Measurements from ENCODE around the gene LTBP3.

LTBP3 gene

DNA sequence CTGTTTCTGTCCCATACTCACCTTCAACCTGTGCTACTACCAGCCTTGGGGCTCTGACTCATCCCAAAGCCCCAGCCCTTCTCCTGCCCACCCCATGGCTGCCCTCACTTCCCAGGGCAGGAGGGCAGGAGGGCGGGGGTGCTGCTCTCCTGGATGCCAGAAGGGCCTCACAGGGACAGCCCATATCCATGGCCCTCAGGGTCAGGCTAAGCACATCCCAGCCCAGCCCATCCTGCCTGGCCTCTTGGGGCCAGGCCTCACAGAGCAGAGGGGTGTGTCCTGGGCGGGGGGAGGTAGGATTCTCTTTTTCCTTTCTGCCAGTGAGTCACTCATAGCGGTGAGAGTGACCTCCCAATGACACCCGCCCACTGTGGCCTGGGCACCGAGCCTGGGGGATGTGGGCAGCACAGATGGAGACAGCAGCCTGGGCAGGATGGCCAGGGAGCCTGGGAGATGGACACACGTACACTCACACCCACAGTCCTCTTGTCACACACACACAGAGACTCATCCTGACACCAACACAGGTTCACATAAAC lies 2.4 kb downstream of the LTBP3 start:
- peak in 1 of 56 donors; percentile 15 for DNase-seq

DNA sequence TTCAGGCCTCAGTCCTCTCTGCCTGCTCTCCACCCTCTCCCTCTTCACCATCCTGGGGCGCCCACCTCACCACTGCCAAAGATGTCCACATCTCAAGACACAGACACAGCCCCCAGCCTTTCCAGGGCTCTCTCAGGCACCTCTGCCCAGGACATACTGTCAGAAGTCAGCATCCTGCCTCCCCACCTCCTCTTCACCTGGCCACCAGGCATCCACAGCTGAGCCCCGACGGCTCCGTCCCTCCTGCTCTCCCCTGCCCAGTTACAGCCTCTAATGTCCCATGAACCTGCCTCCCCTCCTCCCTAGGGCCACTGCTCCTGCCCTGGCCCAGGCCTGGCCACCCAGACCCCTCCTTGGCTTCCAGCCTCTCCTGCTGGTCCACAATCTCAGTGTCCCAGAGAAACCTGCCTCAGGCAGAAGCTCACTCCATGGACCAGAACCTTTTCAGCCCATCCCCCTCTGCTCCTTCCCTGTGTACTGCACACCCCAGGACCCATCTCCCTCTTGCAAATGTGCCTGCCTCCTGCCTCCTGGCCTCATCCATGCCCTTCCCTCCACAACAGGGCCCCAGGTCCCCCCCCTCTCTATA lies 3.2 kb downstream of the LTBP3 start:
- no peak for DNase-seq

DNA sequence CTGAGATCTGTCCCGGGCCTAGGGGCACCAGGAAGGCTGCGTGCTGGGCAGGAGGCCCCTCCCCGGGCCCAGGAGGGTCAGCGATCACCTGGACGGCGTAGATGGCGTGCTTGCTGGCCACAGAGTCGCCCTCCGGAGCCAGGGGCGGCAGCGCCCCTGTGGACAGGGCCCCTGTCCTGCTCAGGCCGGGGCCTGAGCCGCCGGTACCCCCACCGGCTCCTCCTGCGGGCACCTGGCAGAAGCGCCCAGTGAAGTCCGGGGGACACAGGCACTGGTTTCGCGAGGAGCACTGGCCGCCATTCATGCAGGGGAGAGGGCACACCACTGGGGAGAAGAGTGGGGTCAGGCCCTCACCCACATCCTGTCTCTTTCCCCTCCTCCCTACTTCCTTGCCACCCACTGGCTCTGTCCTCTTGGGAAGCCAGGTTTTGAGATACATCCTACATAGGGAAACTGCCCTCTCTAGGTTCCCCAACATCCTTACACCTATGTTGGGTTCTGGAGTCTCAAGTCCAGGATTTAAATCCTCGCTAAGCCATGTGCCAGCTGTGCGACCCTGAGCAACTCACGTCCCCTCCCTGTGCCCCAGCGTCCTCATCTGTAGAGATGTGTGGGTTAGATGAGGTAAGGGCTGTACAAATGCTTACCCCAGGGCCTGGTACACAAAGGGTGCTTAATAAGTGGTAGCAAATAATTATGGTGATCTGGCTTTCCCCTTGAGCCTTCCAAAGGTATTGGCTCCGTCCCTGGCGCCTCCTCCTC lies 3.9 kb downstream of the LTBP3 start:
- DNase-seq = no peak

DNA sequence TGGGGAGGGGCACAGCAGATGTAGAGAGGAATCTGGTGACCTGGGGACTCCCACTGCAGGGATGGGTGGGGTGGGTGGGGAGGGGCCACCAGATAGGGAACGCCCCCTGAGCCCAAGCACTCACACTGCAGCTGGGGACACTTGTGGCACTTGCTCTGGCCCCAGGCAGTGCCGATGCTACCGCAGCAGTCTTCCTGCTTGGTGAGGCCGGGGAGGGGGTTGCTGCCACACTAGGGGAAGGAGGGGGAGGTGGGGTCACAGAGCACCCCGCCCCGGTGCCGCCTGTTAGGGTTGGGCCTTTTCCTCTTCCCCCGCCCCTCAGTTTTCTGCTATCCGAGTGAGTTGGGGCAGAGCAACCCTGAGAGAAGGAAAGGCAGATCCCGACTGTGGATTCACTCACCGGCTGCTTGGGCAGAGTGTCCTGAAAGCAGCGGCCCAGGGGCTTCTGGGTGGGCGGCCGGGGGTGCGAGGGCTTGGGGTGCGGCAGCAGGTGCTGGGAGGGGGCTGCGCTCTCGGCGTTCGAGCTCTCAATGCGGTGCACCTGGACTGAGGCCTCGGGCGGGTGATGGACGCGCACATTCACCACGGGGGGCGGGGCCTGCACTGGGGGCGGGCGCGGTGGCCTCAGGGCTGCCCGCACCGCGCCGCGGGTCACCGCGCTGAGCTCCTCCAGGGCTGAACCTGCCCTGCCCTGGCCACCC lies 4.7 kb downstream of the LTBP3 start:
- no peak for DNase-seq

DNA sequence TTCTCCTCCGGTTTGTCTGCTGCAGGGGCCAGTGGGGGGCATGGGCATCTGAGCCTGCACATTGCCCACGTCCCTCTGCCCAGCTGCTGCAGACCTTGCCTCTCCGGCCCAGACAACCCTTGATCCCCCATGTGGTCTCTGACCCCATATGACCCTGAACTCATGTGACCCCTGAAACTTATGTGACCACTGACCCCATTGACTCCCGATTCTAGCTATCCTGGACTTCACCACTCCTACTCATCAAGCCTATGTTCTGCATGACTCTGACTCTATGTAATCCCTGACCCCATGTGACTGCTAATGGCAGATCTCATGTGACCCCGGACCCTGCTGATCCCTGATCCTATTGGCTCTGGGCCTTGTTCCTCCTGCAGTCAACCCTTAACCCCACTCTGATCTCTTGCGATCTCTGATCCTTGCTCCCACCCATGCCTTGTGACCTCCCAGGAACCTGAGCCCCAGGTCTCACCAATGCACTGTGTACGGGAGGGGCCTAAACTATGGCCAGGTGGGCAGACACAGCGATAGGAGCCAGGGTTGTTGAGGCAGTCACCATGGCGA lies 5.7 kb downstream of the LTBP3 start:
- DNase-seq = no peak

DNA sequence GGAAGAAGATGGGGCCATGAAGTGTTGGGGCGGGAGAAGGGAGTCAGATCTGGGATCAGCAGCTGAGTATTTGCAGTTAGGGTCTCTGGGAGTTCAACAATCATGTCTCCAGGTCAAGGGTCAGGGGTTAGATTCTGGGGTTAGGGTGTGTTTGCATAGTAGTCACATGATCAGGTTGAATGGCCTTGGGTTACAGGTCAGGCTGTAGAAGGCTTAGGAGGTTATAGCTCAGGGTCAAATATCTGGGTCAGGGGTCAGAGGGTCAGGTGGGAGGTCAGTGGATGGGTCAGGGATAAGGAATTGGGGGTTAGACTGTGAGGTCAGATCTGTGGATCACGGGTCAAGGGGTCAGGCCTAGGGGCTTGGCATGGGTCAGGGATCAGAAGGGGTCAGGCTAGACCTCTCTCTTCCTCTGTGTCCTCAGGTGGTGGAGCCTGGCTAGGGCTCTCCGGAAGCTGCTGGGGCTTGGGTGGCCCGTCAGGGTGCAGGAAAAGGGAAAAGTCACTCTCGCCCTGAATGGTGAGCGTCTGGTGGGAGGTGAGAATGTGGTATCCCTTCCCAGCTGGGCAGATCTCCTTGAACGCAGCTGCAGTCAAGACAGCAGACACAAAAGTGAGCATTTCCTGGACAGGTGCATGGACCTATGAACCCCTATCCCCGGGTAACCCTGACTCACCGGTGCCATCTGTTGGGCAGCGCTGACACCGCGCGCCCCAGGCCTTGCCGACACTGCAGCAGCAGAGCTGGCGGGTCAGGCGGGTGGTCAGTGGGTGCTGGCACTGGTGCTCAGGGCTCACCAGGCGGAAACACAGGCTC lies 6.4 kb downstream of the LTBP3 start:
- DNase-seq = peak in 4 of 56 donors; percentile 20 to 43 (median 28)

DNA sequence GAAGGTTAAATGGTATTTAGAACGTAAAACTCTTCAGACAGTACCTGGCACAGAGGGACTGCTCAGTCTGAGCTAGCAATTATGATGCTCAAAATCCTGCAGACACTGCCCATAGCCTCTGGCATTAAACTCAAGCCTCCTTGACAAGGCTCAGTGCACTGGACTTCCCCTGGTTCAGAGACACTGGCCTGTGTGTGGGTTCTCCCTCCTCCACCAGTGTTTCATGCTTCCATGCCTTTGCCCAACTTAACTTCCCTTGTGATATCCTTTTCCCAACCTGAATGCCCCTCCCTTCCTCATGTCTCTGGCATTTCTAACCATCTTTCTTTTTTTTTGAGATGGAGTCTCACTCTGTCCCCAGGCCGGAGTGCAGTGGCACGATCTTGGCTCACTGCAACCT lies 9.1 kb downstream of the LTBP3 start:
- DNase-seq = no peak

DNA sequence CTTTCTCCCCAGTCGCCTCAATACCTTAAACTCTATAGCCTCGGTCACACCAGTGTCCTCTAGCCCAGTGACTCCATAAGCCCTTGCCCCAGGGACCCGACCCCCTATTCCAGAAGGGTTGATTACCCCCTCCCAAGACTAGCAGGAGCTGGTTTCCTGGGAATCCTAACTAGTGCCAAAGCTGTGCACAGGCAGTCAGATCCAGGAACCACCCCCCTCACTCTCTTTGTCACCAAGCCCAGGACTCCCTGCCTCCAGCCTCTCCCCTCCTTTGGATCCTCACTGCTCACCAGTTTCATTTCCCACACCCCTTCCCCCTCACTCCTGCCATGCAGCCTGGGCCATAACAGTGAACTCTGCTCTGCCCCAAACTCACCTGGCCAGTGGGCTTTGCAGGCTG lies 9.8 kb downstream of the LTBP3 start:
- DNase-seq = peak in 5 of 56 donors; percentile 12 to 31 (median 16)

DNA sequence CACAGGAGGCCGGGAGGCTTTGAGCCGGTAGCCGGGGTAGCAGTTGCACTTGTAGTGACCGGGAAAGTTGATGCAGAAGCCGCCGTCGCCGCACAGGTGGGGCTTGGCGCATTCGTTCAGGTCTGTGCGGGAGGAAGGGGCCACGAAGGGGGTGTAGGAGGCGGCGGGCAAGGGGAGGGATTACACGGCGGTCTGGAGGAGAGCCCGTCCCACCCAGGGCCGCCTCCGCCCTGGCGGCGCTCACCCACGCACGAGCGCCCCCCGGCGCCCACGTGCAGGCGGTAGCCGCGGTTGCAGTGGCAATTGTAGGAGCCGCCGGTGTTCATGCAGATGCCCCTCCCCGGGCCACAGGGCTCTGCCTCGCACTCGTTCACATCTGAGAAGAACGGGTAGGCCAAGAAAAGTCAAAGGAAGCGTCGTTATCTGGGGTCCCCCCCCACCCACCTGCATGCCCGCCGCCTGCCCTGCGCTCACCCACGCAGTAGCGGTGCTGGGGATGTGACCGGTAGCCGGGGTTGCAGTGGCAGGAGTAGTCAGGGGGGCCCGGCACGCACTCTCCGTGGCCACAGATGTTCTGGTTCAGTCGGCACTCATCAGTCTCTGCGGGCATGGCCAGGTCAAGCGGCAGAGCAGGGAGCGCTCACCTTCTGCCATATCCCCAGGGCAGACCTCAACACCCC lies 10.6 kb downstream of the LTBP3 start:
- no peak for DNase-seq

DNA sequence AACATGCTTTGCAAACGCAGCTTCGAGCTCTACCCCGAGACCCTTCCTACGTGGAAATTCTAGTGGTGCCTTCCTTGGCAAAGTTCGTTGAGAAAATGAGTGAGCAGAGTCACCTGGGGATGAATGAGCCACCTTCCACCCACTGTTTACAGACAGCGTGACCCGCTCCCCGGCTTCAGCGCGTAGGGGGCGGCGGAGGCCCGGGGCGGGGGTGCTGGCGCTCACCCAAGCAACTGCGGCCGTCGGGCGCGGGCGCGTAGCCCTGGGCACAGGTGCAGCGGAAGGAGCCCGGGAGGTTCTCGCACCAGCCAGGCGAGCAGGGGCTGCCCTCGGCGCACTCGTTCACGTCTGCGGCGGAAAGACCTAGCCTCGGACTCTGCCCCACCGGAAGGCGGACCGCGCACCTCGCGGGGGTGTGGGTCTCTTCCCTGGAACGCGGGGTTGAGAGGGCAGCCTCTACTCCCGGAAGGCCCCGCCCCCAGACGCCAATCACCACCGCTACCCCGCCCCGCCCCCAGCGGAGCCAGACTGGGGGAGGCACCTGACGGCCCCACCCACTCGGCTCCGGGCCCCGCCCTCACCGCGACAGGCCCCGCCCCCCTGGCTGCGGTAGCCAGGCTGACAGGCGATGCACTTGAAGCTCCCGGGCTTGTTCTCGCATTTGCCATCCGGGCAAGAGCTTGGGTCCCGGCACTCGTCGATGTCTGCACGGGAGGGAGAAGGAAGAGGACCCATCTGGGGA lies 11.8 kb downstream of the LTBP3 start:
- DNase-seq = peak in 19 of 56 donors; percentile 13 to 51 (median 33)

DNA sequence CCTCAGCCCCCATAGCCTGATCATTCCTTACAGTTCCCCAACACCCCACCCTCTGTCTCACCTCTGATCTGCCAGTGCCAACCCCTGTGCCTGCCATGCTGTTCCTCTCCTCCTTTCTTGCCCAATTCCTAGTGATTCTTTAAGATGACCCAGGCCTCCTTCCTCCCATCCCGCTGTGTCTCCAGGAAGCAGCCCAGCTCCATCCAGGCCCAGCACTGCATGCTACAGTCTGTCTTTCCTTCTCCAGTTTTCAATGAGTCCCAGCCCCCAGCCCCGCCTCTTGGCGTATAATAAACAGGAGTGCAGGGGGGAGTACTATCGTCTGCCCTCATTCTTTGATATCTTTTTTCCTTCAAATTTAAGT lies 12.3 kb downstream of the LTBP3 start:
- DNase-seq = no peak

DNA sequence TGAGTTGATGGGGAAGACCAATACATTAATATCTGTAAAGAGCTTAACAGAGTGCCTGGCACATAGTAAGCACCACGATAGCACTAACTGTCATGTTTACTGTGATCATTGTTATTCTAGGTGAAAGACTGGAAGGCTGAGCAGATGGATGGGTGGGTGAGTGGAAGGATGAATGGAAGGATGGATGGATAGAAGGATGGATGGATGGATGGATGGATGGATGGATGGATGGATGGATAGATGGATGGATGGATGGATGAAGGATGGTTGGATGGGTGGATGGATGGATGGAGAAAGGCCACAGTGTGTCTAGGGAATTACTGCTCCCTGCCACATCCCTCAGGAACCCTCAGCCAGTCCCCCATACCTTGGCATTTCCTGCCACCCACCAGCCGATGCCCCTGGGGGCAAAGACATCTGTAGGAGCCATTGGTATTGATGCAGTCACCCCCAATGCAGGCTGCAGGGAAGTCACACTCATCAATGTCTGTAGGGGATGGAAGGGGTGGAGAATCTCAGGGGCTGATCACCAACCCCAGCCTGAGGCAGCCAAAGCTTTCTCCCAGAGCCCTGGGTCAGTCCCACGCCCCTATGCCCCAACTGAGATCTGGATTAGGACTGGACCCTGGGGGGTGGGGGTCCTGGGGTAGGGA lies 15.3 kb downstream of the LTBP3 start:
- DNase-seq = no peak

DNA sequence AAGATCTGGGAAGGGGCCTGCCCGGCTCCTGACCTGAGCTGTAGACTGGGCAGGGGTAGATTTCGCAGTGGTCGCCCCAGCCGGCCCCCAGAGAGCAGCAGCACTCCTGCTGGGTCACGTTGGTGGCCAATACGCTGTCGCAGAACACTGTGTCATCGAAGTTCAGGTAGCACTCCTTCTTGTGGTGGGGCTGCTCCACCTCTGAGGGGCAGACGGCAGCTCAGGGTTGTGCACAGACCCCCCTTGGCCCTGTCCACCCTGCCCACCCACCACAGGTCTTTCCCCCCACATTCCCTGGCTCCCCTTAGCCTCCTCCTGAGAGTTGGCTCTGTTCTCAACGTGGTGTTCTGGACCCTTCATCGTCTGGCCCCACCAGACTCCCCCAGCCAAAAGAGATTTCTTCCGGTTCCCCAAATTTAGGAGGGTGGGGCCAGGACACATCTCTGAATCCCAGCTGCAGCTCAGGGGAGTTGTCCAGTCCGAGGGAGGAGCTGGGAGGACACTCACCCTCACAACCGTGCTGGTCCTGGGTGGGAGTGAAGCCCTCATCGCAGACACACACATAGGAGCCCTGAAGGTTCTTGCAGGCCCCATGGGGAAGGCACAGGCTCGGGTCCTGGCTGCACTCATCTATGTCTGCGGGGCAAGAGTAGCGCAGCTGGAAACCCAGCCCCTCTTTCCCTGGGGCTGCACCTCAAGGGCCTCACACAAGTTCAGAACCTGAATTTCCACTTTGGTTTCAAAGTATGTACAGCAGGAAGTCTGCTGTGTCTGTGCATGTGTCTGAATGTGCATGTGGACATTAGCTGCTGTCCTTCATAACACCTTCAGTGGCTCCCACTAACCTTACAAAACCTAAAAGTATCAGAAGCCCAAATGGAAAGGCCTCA lies 16.8 kb downstream of the LTBP3 start:
- DNase-seq = no peak

DNA sequence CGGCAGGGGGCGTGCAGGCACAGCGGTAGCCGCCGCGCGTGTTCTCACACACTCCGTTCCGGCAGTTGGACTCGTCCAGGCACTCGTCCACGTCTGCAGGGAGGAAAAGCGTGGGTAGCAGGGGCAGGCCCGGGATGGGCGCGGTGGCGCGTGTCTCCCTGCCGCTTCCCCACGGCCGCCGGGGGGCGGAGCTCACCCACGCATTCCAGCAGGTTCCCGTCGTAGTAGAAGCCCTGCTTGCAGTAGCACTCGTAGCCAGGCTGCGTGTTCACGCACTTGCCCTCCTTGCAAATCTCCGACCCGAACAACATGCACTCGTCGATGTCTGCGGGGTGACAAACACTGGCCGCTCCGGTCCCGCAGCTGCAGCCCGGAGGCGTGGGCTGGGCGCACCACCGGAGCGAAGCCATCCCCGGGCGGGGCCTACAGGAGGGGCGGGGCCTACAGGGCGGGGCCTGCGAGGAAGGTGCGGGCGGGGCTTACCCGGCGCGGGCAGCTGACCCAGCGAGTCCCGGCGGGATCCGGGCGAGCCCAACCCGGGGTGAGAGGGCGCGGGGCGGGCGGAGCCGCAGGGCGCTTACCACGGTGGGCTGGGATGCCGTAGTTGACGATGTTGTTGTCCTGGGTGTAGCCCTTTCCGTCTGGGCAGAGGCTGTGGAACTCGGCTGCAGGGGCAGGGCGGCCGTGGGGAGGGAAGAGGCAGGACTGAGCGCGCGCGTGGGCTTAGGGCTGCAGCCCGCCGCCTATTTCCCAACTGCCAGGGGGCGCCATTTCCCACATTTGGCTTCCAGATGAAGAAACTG lies 17.7 kb downstream of the LTBP3 start:
- peak; percentile 64 to 97 (median 88) for DNase-seq

DNA sequence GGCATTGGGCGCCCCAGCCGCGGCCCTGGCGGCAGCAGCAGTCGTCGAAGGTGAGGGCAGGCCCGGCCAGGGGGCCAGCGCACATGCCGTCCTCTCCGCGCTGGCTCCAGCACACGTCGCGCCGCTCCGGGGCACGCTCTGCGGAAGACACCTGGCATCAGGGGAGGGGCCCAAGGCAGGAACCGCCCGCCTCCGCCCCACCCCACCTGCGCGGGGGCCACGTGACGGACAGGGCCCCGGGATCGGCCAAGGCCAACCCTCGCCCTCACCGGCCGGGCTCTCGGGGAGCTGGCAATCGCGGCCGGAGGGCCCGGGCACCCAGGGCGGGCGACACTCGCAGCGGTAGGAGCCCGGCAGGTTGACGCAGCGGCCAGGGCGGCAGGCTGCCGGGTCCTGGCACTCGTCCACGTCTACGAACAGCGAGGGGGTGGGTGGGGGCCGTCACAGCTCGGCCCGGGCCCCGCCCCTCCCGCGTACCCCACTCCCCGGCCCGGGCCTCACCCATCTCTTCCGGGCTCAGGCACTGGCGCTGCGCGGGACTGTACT lies 18.3 kb downstream of the LTBP3 start:
- peak in 2 of 56 donors; percentile 58 to 75 for DNase-seq

DNA sequence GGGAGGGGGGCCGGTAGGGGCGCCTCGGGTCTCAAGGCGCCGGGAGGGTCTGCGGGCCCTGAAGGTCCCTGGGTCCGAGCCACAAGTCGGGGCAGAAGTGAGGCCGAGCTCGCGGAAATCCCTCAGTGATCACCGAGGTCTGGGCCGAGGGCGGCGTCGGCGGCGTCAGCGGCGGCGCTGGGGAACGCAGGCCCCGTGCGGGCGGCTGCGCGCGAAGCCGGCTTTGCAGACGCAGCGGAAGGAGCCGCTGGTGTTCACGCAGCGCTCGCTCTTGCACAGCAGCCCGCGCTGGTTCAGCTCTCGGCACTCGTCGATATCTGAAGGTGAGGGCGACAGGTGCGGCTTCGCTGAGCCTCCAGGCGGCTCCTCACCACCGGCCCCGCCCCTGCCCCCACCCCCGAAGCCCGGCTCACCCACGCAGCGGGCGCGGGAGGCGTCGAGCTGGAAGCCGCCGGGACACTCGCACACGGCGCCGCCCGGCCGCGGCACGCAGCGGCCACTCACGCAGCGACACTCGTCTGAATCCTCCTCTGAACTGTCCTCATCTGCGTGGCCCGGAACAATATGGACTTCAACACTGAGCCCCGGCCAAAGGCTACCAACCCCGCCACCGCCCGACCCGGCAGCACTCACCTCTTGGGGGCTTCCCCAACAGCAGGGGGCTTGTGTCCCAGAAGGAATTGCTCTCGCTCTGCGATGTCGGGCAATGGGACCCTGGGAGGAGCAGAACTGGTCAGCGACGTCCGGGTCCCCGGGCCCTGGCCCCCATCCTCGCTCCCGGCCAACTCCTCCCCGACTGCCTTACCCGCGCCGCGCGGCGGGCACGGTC lies 19.0 kb downstream of the LTBP3 start:
- DNase-seq = peak in 5 of 56 donors; percentile 18 to 33 (median 23)
